NCI-H1417 (cell line): ENCODE data around the gene CEP95.
"Not testable (repeated sequence)": the region's sequence is repeated elsewhere in the genome, so short reads cannot be mapped to it uniquely, and the experiment has no call there.

Experiments
- DNase-seq, 3 experiments: peaks; one replicate each; lab custom pipeline; 2025; lab: John Stamatoyannopoulos, UW

The CEP95 gene

DNA sequence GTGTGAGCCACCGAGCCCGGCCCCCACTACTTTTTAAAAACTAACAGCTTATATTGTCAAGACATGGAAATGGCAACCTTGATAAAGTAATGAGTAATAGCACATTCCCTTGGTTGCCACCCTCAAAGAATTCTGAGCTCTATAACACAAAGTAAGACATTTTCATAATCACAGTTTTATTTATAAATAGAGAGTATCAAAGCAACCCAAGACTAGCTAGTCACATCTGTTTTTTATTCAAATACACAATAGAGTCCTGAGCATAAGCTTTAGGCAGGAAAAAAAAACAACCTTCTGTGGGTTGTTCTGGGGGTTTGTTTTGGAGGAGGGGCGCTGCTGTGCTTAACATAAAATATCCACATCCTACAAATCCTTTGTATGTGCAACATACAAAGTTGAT is 68.7 kb downstream of the CEP95 start:
- DNase-seq, result no peak

DNA sequence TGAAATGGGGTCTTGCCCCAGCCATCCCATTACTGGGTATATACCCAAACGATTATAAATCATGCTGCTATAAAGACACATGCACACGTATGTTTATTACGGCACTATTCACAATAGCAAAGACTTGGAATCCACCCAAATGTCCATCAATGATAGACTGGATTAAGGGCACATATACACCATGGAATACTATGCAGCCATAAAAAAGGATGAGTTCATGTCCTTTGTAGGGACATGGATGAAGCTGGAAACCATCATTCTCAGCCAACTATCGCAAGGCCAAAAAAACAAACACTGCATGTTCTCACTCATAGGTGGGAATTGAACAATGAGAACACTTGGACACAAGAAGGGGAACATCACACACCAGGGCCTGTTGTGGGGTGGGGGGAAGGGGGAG is 70.2 kb downstream of the CEP95 start:
- DNase-seq, result not testable (repeated sequence)

GRCh38 chr17:64579917-64580316 is 73.1 kb downstream of the CEP95 start:
- DNase-seq, result no peak

- no peak for DNase-seq
Measured at GRCh38 chr17:64580384-64581315, 73.9 kb downstream of the CEP95 start.

DNA sequence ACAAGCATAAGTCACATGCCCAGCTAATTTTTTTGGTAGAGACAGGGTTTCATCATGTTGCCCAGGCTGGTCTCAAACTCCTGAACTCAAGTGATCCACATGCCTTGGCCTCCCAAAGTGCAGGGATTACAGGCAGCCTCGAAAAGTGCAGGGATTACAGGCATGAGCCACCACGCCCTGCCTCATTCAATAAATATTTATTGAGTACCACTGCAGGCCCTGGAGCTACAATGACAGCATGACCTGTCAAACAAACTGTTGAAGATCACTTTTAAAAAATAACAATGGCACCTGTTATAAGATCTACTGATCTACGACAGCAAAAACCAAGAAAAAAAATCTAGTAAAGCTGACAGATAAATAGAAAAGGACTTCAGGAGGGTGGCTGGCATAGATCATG is 76.3 kb downstream of the CEP95 start:
- DNase-seq, result no peak

GRCh38 chr17:64585146-64585545 is 78.4 kb downstream of the CEP95 start:
- peak in 1 of 3 experiments; percentile 18 for DNase-seq
